ENCODE data around the gene GPANK1. TPM values are rescaled to one million over a fixed set of nuclear protein-coding genes. Genes with fewer than 3 reads are reported as not detected.

Gene GPANK1
- total RNA-seq, 1 donor from 2014 or later: 19.2 TPM

Small RNA genes lying within 50 kb of the gene (microRNA-seq; reads per million reads assigned to microRNA genes)
- gene MIR4646: 0.97 reads per million
- gene MIR6832: not detected

Other genes with a start within 250 kb of the GPANK1 start
- 1.3 TPM for gene MICB, start 166.9 kb downstream of the GPANK1 start, total RNA-seq
- gene MCCD1, start 136.0 kb downstream of the GPANK1 start, total RNA-seq: not detected
- 145 TPM for gene DDX39B, start 123.0 kb downstream of the GPANK1 start, total RNA-seq
- gene ATP6V1G2, start 118.4 kb downstream of the GPANK1 start, total RNA-seq: 2.3 TPM
- 9.2 TPM for gene NFKBIL1, start 117.4 kb downstream of the GPANK1 start, total RNA-seq
- not detected for gene LTA, start 92.7 kb downstream of the GPANK1 start, total RNA-seq
- gene TNF, start 89.4 kb downstream of the GPANK1 start, total RNA-seq: 0.59 TPM
- not detected for gene LTB, start 82.6 kb downstream of the GPANK1 start, total RNA-seq
- gene LST1, start 78.7 kb downstream of the GPANK1 start, total RNA-seq: 5.5 TPM
- not detected for gene NCR3, start 72.0 kb downstream of the GPANK1 start, total RNA-seq
- 17.7 TPM for gene AIF1, start 49.8 kb downstream of the GPANK1 start, total RNA-seq
- gene PRRC2A, start 44.3 kb downstream of the GPANK1 start, total RNA-seq: 69.1 TPM
- gene BAG6, start 12.3 kb downstream of the GPANK1 start, total RNA-seq: 253 TPM
- 1.9 TPM for gene APOM, start 9.1 kb downstream of the GPANK1 start, total RNA-seq
- gene C6orf47, start 4.2 kb downstream of the GPANK1 start, total RNA-seq: 16.5 TPM
- gene CSNK2B, start 1.1 kb upstream of the GPANK1 start, total RNA-seq: 95.1 TPM
- 2.8 TPM for gene LY6G5B, start 5.0 kb upstream of the GPANK1 start, total RNA-seq
- gene LY6G5C, start 16.1 kb upstream of the GPANK1 start, total RNA-seq: 1.3 TPM
- gene ABHD16A, start 38.3 kb upstream of the GPANK1 start, total RNA-seq: 27.9 TPM
- gene LY6G6F, start 41.9 kb upstream of the GPANK1 start, total RNA-seq: not detected
- not detected for gene LY6G6D, start 50.4 kb upstream of the GPANK1 start, total RNA-seq
- gene LY6G6C, start 56.7 kb upstream of the GPANK1 start, total RNA-seq: not detected
- gene MPIG6B, start 58.4 kb upstream of the GPANK1 start, total RNA-seq: 0.13 TPM
- 32.9 TPM for gene DDAH2, start 64.3 kb upstream of the GPANK1 start, total RNA-seq
- 86.8 TPM for gene CLIC1, start 71.5 kb upstream of the GPANK1 start, total RNA-seq
- 1.8 TPM for gene MSH5, start 75.0 kb upstream of the GPANK1 start, total RNA-seq
- gene SAPCD1, start 97.7 kb upstream of the GPANK1 start, total RNA-seq: 0.86 TPM
- 9.5 TPM for gene VWA7, start 112.3 kb upstream of the GPANK1 start, total RNA-seq
- 22.1 TPM for gene VARS1, start 130.8 kb upstream of the GPANK1 start, total RNA-seq
- gene LSM2, start 142.0 kb upstream of the GPANK1 start, total RNA-seq: 23.0 TPM
- gene HSPA1L, start 150.3 kb upstream of the GPANK1 start, total RNA-seq: 2.0 TPM
- gene HSPA1A, start 150.5 kb upstream of the GPANK1 start, total RNA-seq: 324 TPM
- 236 TPM for gene HSPA1B, start 162.7 kb upstream of the GPANK1 start, total RNA-seq
- 24.1 TPM for gene NEU1, start 197.8 kb upstream of the GPANK1 start, total RNA-seq
- not detected for gene SLC44A4, start 214.0 kb upstream of the GPANK1 start, total RNA-seq
- 15.5 TPM for gene EHMT2, start 232.7 kb upstream of the GPANK1 start, total RNA-seq
- 3.1 TPM for gene ZBTB12, start 237.1 kb upstream of the GPANK1 start, total RNA-seq

Data from Right ventricle myocardium superior (tissue), 1 donor.